Epithelial cell of esophagus (primary cell): Measurements from ENCODE around the gene BAX.
"Not testable (repeated sequence)": the region's sequence is repeated elsewhere in the genome, so short reads cannot be mapped to it uniquely, and the experiment has no call there.

Source experiments
- DNase-seq: peaks from one replicate; pipeline ENCODE4 v3.0.0; 2010; ENCODE audit warnings: low read depth
- H3K4me3 ChIP-seq: 2 replicates; pipeline ENCODE4 v1.5.1; 2011; ENCODE audit warnings: mild to moderate bottlenecking, low read length, control low read depth
- CTCF ChIP-seq: IDR thresholded peaks from 2 replicates; pipeline ENCODE4 v1.5.1; 2011; ENCODE audit warnings: low read depth, mild to moderate bottlenecking, low read length, control low read depth, inconsistent platforms; ENCODE audit not compliant: insufficient read depth; ENCODE audit errors: missing control alignments

BAX gene

DNA sequence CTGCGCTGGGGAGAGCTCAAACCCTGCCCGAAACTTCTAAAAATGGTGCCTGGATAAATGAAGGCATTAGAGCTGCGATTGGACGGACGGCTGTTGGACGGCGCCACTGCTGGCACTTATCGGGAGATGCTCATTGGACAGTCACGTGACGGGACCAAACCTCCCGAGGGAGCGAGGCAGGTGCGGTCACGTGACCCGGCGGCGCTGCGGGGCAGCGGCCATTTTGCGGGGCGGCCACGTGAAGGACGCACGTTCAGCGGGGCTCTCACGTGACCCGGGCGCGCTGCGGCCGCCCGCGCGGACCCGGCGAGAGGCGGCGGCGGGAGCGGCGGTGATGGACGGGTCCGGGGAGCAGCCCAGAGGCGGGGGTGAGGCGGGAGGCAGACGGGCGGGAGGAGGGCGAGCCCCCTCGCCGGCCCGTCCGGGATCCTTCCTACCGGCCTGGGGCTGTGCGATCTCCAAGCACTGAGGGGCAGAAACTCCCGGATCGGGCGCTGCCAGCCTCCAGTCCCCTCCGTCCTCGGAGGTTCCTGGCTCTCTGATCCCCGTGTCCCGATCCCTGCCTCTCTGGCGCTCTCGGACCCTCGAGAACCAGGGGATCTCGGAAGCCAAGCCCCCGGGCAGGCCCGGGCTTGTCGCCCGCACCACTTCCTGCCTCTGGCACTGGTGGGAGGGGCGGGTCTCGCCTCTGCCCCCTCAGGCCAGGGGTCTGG, at the start of gene BAX:
TSS of gene BAX (plus strand) at position 281 of the 713 bp plus-strand sequence. CDS start at position 335, 54 bp downstream.
- TF ChIP-seq CTCF, result no peak
- DNase-seq, result peak; percentile 96
- peak within 1 kb of the TSS; percentile 97 for H3K4me3 ChIP-seq

- DNase-seq, result no peak
- no peak overlapping the region for H3K4me3 ChIP-seq
- TF ChIP-seq CTCF, result no peak
Measured at GRCh38 chr19:48905664-48906063, 49.0 kb upstream of the BAX start.

GRCh38 chr19:48906324-48906723, 48.4 kb upstream of the BAX start:
- no peak for DNase-seq
- no peak overlapping the region for H3K4me3 ChIP-seq
- TF ChIP-seq CTCF, result no peak

- no peak overlapping the region for H3K4me3 ChIP-seq
- TF ChIP-seq CTCF, result no peak
- no peak for DNase-seq
Measured at GRCh38 chr19:48907671-48908070, 47.0 kb upstream of the BAX start.

DNA sequence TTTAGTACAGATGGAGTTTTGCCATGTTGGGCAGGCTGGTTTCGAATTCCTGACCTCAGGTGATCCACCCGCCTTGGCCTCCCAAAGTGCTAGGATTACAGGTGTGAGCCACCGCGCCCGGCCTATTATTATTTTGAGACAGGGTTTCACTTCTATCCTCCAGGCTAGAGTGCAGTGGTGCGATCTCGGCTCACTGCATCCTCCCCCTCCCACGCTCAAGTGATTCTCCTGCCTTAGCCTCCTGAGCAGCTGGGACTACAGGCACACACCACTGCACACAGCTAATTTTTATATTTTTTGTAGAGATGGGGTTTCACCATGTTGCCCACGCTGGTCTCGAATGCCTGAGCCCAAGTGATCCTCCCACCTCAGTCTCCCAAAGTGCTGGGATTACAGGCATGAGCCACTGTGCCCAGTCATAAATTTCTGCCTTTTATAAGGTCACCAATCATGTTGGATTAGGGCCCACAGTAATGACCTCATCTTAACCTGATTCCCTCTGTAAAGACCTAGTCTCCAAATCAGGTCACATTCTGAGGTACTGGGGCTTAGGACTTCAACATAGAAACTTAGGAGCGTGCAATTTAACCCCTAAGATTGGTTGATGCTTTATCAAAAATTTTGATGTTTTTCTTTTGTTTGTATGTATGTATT, 45.1 kb upstream of the BAX start:
- not testable (repeated sequence) for DNase-seq, H3K4me3 ChIP-seq

DNA sequence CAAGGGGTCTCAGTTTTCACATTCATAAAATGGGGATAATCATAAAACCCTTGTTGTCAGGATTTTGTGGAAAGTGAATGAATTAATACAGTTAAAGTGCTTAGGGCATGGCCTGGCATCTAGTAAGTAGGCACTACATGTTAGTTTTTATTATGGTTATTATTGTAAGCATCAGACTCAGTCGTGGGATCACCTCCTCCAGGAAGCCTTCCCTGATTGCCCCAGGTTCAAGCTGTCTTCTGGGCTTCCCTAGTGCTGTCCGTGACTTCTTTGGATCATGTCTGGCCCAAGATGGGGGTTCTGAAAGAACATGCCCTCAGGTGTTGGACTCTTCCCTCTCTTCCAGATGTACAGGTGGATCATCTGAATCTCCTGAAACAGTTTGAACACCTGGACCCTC, 43.9 kb upstream of the BAX start:
- TF ChIP-seq CTCF, result no peak
- DNase-seq, result no peak
- H3K4me3 ChIP-seq, result no peak overlapping the region

DNA sequence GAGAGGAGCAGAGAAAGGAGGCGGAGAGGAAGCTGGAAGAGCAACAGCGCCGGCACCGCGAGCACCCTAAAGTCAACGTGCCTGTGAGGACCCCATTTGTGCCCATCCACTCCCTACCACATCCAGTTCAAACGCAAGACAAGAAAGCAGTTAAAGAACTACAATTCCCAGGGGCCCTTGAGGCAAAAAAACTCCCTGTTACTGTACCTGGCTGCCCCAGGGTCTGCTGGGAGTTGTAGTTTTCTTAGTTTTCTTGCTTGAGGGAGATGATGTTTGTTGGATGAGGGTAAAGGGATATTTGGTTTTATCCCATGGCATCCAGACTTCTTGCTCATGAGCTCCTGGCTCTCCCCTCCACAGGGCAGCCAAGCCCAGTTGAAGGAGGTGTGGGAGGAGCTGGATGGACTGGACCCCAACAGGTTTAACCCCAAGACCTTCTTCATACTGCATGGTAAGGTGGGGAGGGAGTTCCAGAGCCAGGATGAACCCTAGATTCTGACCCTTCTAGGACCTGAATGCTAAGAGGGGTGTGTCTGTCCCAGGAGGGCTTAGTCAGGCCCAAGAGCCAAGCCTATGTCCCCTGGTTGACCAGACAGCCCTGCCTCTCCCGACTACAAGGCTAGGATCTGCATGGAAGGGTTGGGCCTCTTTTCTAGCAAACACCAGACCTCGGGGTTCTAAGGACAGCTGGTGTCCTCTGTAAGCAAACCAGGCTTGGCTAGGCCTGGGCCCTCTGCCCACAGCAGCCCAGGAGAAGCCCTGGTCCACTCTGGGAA, 41.4 kb upstream of the BAX start:
- DNase-seq, result no peak
- no peak overlapping the region for H3K4me3 ChIP-seq
- TF ChIP-seq CTCF, result no peak
